ENCODE results near the gene TMEM109.

The TMEM109 gene

GRCh38 chr11:60923326-60923725, 9.4 kb downstream of the TMEM109 start:
- Histone ChIP-seq H3K27me3 (ENCODE audit: insufficient read depth, low read length, poor library complexity, severe bottlenecking) (no peaks in the 10 kb centered on the region), H4K20me1 (ENCODE audit: insufficient read depth, low read length, poor library complexity, severe bottlenecking) (peaks cover 8% of the 10 kb centered on the region), H3K9me3 (ENCODE audit: insufficient read depth, low read depth, low read length) (no peaks in the 10 kb centered on the region), H3K4me1 (ENCODE audit: insufficient read depth, low read length, poor library complexity, severe bottlenecking) (peaks cover 30% of the 10 kb centered on the region), H3F3A (ENCODE audit: low read depth) (no peaks in the 10 kb centered on the region), H3K9ac (ENCODE audit: low read depth, low read length, poor library complexity, severe bottlenecking) (no peak overlapping the region), H3K4me3 (ENCODE audit: low read length, poor library complexity, severe bottlenecking) (no peak overlapping the region), H3K4me2 (ENCODE audit: low read depth, low read length, poor library complexity, severe bottlenecking) (peak overlapping the region; percentile 70), H3K36me3 (ENCODE audit: insufficient read depth, low read length) (peaks cover 40% of the 10 kb centered on the region; the same call in 1 of the 2 replicates), H3K9me2 (replicated peaks; ENCODE audit: low read depth, low read length) (no peaks in the 10 kb centered on the region), H3K79me2 (ENCODE audit: insufficient read depth, low read length) (peaks cover 15% of the 10 kb centered on the region), H2AFZ (ENCODE audit: low read length) (no peak overlapping the region)
- TF ChIP-seq EZH2phosphoT487 (IDR thresholded peaks at IDR 0.05; ENCODE audit: borderline replicate concordance) (no peak), CTCF (conservative IDR thresholded peaks at IDR 0.05; ENCODE audit: low read length) (no peak)

GRCh38 chr11:60923800-60924109, 9.8 kb downstream of the TMEM109 start:
- H3K27me3 ChIP-seq (ENCODE audit: insufficient read depth, low read length, poor library complexity, severe bottlenecking): no peaks in the 10 kb centered on the region
- peak overlapping the region; percentile 72 for H3K4me3 ChIP-seq (ENCODE audit: low read length, poor library complexity, severe bottlenecking)
- H4K20me1 ChIP-seq (ENCODE audit: insufficient read depth, low read length, poor library complexity, severe bottlenecking): peaks cover 8% of the 10 kb centered on the region
- no peaks in the 10 kb centered on the region for H3K9me2 ChIP-seq (replicated peaks; ENCODE audit: low read depth, low read length)
- TF ChIP-seq EZH2phosphoT487 (IDR thresholded peaks at IDR 0.05; ENCODE audit: borderline replicate concordance): no peak
- TF ChIP-seq CTCF (conservative IDR thresholded peaks at IDR 0.05; ENCODE audit: low read length): no peak
- peaks cover 26% of the 10 kb centered on the region for H3K4me1 ChIP-seq (ENCODE audit: insufficient read depth, low read length, poor library complexity, severe bottlenecking)
- no peak overlapping the region for H2AFZ ChIP-seq (ENCODE audit: low read length)
- no peaks in the 10 kb centered on the region for H3F3A ChIP-seq (ENCODE audit: low read depth)
- H3K9ac ChIP-seq (ENCODE audit: low read depth, low read length, poor library complexity, severe bottlenecking): peak overlapping the region; percentile 35
- H3K9me3 ChIP-seq (ENCODE audit: insufficient read depth, low read depth, low read length): no peaks in the 10 kb centered on the region
- H3K79me2 ChIP-seq (ENCODE audit: insufficient read depth, low read length): peaks cover 11% of the 10 kb centered on the region
- peak overlapping the region; percentile 70 for H3K4me2 ChIP-seq (ENCODE audit: low read depth, low read length, poor library complexity, severe bottlenecking)
- H3K36me3 ChIP-seq (ENCODE audit: insufficient read depth, low read length): peaks cover 40% of the 10 kb centered on the region; the same call in 1 of the 2 replicates

- H4K20me1 ChIP-seq (ENCODE audit: insufficient read depth, low read length, poor library complexity, severe bottlenecking): peaks cover 3% of the 10 kb centered on the region
- no peaks in the 10 kb centered on the region for H3K9me3 ChIP-seq (ENCODE audit: insufficient read depth, low read depth, low read length)
- H3K9ac ChIP-seq (ENCODE audit: low read depth, low read length, poor library complexity, severe bottlenecking): peak within 1 kb of the TSS; percentile 35
- peaks cover 40% of the 10 kb centered on the region; the same call in 1 of the 2 replicates for H3K36me3 ChIP-seq (ENCODE audit: insufficient read depth, low read length)
- peak within 1 kb of the TSS; percentile 70 for H3K4me2 ChIP-seq (ENCODE audit: low read depth, low read length, poor library complexity, severe bottlenecking)
- no peaks in the 10 kb centered on the region for H3K9me2 ChIP-seq (replicated peaks; ENCODE audit: low read depth, low read length)
- H3K27me3 ChIP-seq (ENCODE audit: insufficient read depth, low read length, poor library complexity, severe bottlenecking): no peaks in the 10 kb centered on the region
- H3K79me2 ChIP-seq (ENCODE audit: insufficient read depth, low read length): peaks cover 5% of the 10 kb centered on the region
- H3K4me1 ChIP-seq (ENCODE audit: insufficient read depth, low read length, poor library complexity, severe bottlenecking): peaks cover 20% of the 10 kb centered on the region
- peak within 1 kb of the TSS; percentile 54; the same call in 1 of the 2 replicates for H2AFZ ChIP-seq (ENCODE audit: low read length)
- no peak for TF ChIP-seq CTCF (conservative IDR thresholded peaks at IDR 0.05; ENCODE audit: low read length)
- TF ChIP-seq EZH2phosphoT487 (IDR thresholded peaks at IDR 0.05; ENCODE audit: borderline replicate concordance): no peak
- H3F3A ChIP-seq (ENCODE audit: low read depth): no peaks in the 10 kb centered on the region
- peak within 1 kb of the TSS; percentile 72 for H3K4me3 ChIP-seq (ENCODE audit: low read length, poor library complexity, severe bottlenecking)
Measured at GRCh38 chr11:60924110-60924905, 10.3 kb downstream of the TMEM109 start, which contains the start of gene TMEM132A. Gene TMEM132A, plus strand, starts transcription at chr11:60924460. Its CDS starts 174 bp downstream, at chr11:60924634.
